HL-60 (cell line): ENCODE data around the gene TRPC4AP.

Source experiments
- DNase-seq, 2 experiments: peaks; one replicate each; pipeline ENCODE4 v3.0.0-alpha.2; 2010 to 2020; ENCODE audit warnings: low read depth in 1 of 2, low spot score in 1 of 2
- H3K27ac ChIP-seq: fragments of 250-450 bp; sonication (Bioruptor Pico); replicated peaks from 2 replicates; pipeline ENCODE4 v1.5.1; 2020; ENCODE audit warnings: mild to moderate bottlenecking, moderate library complexity
- H3K27me3 ChIP-seq: fragments of 250-450 bp; sonication (Bioruptor Pico); 2 replicates; pipeline ENCODE4 v1.5.1; 2021; ENCODE audit warnings: mild to moderate bottlenecking, moderate library complexity; ENCODE audit not compliant: insufficient read depth, poor library complexity, severe bottlenecking
- H3K4me3 ChIP-seq: replicated peaks from 2 replicates; pipeline ENCODE4 v1.5.1; 2011; ENCODE audit warnings: mild to moderate bottlenecking, control low read depth, low read length; ENCODE audit not compliant: insufficient read depth
- GABPA ChIP-seq: IDR thresholded peaks from 2 replicates; pipeline ENCODE4 v1.6.1; 2012; ENCODE audit warnings: low read depth
- POLR2AphosphoS5 ChIP-seq: IDR thresholded peaks from 2 replicates; pipeline ENCODE4 v1.6.1; 2012; ENCODE audit warnings: low read depth
- SPI1 ChIP-seq: IDR thresholded peaks from 2 replicates; pipeline ENCODE4 v1.6.1; 2012; ENCODE audit warnings: low read depth, mild to moderate bottlenecking, borderline replicate concordance
- TF ChIP-seq, protein P1 (sequence below): IDR thresholded peaks from 2 replicates; pipeline ENCODE4 v1.6.1; 2012; ENCODE audit warnings: low read depth; ENCODE audit not compliant: insufficient replicate concordance
- TF ChIP-seq, protein P2 (sequence below): IDR thresholded peaks from one replicate; pipeline ENCODE4 v1.5.1; 2011; ENCODE audit warnings: low read length, control low read depth, inconsistent platforms; ENCODE audit not compliant: insufficient read depth

TRPC4AP gene

DNA sequence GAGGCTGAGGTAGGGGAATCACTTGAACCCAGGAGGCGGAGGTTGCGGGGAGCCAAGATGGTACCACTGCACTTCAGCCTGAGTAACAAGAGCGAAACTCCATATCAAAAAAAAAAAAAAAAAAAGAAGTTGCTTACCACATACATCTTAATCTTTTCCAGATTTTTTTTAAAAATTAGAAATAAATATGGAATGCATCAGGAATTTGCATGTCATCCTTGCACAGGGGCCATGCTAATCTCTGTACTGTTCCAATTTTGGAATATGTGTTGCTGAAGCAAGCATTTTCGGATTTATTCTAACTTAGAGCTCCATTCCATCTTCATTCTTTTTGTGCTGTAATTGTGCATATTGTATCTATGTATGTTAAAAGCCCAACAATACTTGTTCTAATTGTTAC is 62.5 kb downstream of the TRPC4AP start:
- Histone ChIP-seq H3K27ac (no peak overlapping the region), H3K4me3 (no peak overlapping the region), H3K27me3 (no peaks in the 10 kb centered on the region)
- no peak for DNase-seq
- TF ChIP-seq, protein P1, sequence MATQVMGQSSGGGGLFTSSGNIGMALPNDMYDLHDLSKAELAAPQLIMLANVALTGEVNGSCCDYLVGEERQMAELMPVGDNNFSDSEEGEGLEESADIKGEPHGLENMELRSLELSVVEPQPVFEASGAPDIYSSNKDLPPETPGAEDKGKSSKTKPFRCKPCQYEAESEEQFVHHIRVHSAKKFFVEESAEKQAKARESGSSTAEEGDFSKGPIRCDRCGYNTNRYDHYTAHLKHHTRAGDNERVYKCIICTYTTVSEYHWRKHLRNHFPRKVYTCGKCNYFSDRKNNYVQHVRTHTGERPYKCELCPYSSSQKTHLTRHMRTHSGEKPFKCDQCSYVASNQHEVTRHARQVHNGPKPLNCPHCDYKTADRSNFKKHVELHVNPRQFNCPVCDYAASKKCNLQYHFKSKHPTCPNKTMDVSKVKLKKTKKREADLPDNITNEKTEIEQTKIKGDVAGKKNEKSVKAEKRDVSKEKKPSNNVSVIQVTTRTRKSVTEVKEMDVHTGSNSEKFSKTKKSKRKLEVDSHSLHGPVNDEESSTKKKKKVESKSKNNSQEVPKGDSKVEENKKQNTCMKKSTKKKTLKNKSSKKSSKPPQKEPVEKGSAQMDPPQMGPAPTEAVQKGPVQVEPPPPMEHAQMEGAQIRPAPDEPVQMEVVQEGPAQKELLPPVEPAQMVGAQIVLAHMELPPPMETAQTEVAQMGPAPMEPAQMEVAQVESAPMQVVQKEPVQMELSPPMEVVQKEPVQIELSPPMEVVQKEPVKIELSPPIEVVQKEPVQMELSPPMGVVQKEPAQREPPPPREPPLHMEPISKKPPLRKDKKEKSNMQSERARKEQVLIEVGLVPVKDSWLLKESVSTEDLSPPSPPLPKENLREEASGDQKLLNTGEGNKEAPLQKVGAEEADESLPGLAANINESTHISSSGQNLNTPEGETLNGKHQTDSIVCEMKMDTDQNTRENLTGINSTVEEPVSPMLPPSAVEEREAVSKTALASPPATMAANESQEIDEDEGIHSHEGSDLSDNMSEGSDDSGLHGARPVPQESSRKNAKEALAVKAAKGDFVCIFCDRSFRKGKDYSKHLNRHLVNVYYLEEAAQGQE: no peak
- TF ChIP-seq GABPA: no peak
- TF ChIP-seq, protein P2, sequence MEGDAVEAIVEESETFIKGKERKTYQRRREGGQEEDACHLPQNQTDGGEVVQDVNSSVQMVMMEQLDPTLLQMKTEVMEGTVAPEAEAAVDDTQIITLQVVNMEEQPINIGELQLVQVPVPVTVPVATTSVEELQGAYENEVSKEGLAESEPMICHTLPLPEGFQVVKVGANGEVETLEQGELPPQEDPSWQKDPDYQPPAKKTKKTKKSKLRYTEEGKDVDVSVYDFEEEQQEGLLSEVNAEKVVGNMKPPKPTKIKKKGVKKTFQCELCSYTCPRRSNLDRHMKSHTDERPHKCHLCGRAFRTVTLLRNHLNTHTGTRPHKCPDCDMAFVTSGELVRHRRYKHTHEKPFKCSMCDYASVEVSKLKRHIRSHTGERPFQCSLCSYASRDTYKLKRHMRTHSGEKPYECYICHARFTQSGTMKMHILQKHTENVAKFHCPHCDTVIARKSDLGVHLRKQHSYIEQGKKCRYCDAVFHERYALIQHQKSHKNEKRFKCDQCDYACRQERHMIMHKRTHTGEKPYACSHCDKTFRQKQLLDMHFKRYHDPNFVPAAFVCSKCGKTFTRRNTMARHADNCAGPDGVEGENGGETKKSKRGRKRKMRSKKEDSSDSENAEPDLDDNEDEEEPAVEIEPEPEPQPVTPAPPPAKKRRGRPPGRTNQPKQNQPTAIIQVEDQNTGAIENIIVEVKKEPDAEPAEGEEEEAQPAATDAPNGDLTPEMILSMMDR: no peak
- TF ChIP-seq SPI1: no peak
- TF ChIP-seq POLR2AphosphoS5: no peak

DNA sequence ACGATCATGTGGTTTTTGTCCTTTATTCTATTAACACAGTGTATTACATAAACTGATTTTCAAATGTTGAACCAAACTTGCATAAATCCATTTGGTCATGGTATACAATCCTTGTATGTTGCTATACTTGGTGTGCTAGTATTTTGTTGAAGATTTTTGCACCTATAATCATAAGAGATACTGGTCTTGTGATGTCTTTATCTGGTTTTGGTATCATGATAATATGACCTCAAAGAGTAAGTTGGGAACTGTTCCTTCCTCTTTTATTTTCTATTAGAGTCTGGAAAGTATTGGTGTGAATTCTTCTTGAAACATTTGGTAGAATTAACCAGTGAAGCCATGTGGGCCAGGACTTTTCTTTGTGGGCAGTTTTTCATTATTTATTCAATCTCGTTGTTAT is 65.3 kb downstream of the TRPC4AP start:
- Histone ChIP-seq H3K4me3 (no peak overlapping the region), H3K27me3 (no peaks in the 10 kb centered on the region), H3K27ac (peak overlapping the region; percentile 3; the same call in 1 of the 2 replicates)
- no peak for DNase-seq
- TF ChIP-seq POLR2AphosphoS5 (no peak), GABPA (no peak), SPI1 (no peak)
- TF ChIP-seq, protein P2: no peak
- TF ChIP-seq, protein P1: no peak

DNA sequence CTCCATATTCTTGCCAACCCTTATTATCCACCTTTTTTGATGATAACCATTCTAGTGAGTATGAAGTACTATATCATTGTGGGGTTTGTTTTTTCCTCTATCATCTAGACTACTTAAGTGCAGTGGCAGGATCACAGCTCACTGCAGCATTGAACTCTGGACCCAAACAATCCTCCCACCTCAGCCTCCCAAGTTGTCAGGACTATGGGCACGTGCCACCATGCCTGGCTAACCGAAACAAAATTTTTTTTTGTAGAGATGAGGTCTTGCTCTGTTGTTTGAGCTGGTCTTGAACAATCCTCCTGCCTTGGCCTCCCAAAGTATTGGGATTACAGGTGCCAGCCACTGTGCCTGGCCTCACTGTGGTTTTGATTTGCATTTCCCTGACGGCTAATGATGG is 67.5 kb downstream of the TRPC4AP start:
- H3K4me3 ChIP-seq: no peak overlapping the region
- no peak overlapping the region for H3K27ac ChIP-seq
- TF ChIP-seq POLR2AphosphoS5 (no peak), GABPA (no peak), SPI1 (no peak)
- TF ChIP-seq, protein P1: no peak
- TF ChIP-seq, protein P2: no peak
- no peak for DNase-seq
- H3K27me3 ChIP-seq: no peaks in the 10 kb centered on the region
